ENCODE data around the gene FAM72B. TPM values are rescaled to one million over a fixed set of nuclear protein-coding genes. Genes with fewer than 3 reads are reported as not detected.
"Not testable (repeated sequence)": the region's sequence is repeated elsewhere in the genome, so short reads cannot be mapped to it uniquely, and the experiment has no call there.

Gene FAM72B
- total and polyA plus RNA-seq, 7 donors, result 0.16 to 2.6 (median 0.48) TPM; not detected in 1

DNA sequence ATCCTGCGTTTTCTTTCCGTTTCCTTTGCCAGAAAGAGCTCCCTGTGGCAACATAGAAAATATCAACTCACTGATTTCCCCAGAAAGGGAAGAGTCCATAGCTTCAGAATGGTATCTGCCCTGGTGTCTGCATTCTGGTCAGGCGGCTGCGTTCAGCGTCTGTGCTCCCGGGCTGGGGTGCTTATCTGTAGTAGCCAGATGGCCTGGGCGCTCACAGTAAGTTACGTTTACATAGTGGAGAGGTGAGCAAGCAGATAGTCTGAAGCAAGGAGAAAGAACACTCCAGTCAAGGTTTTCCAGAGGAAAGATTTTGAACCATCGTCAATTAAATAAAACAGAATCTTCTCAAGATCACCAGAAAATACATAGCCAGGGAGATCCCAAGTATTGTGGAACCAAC, 29.4 kb upstream of the FAM72B start:
- H3K27ac ChIP-seq; DNase-seq; H3K4me1 ChIP-seq; H3K9me3 ChIP-seq; intact Hi-C loops (cut with DNase I); H3K36me3 ChIP-seq; H3K27me3 ChIP-seq; H3K4me3 ChIP-seq: not testable (repeated sequence)
- 88% methylated on average over 7 of the region's 9 CpGs for WGBS, 2 donors

GRCh38 chr1:121210778-121211177, 26.6 kb upstream of the FAM72B start:
- H3K9me3 ChIP-seq; H3K27ac ChIP-seq; H3K36me3 ChIP-seq; H3K4me1 ChIP-seq; H3K27me3 ChIP-seq; H3K4me3 ChIP-seq; DNase-seq; intact Hi-C loops (cut with DNase I): not testable (repeated sequence)
- 74 to 87% methylated on average over 2 of the region's 2 CpGs for WGBS, 2 donors

DNA sequence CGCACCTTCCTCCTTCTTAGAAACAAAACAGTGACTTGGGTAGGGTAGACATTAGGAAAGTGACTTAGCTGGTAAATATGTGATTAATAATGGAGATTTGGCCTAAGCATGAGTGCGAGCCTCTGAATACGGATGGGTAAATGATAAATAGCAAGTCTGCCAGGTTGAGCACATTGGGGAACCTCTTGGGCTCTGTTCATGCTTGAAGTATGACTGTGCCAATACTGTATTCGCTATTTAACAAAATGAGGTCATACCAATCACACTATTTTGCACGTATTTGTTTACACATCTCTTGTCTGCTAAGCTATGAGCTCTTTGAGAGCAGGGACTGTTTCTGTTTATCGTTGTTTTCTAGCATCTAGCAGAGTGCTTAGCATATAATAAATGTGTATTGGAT, 24.2 kb upstream of the FAM72B start:
- H3K4me1 ChIP-seq; H3K36me3 ChIP-seq; intact Hi-C loops (cut with DNase I); H3K9me3 ChIP-seq; H3K4me3 ChIP-seq; DNase-seq; H3K27ac ChIP-seq; H3K27me3 ChIP-seq: not testable (repeated sequence)
- 94% methylated on average over 4 to 5 of the region's 6 CpGs for WGBS, 2 donors

DNA sequence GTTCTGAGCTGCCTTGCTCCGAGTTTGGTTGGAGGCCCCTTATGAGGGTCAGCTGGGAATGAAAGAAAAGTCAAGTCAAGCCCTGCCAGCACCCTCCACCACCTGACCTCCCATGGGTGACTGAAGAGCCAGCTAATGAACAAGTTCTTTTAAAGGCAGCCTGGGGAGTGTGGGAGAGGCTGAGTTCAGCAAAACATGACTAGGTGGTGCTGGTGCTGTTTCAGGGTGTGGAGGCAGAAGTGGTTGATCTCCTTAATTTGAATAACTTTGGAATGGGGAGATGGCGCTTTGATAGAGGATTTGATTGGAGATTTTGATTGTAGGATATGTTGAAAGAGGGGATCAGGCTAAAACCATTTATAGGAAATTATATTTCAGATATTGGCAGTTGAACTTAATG, 23.2 kb upstream of the FAM72B start:
- intact Hi-C loops (cut with DNase I); H3K4me1 ChIP-seq; DNase-seq; H3K4me3 ChIP-seq; H3K27ac ChIP-seq; H3K9me3 ChIP-seq; H3K27me3 ChIP-seq; H3K36me3 ChIP-seq: not testable (repeated sequence)
- 96 to 100% methylated on average over 1 of the region's 2 CpGs for WGBS, 2 donors

DNA sequence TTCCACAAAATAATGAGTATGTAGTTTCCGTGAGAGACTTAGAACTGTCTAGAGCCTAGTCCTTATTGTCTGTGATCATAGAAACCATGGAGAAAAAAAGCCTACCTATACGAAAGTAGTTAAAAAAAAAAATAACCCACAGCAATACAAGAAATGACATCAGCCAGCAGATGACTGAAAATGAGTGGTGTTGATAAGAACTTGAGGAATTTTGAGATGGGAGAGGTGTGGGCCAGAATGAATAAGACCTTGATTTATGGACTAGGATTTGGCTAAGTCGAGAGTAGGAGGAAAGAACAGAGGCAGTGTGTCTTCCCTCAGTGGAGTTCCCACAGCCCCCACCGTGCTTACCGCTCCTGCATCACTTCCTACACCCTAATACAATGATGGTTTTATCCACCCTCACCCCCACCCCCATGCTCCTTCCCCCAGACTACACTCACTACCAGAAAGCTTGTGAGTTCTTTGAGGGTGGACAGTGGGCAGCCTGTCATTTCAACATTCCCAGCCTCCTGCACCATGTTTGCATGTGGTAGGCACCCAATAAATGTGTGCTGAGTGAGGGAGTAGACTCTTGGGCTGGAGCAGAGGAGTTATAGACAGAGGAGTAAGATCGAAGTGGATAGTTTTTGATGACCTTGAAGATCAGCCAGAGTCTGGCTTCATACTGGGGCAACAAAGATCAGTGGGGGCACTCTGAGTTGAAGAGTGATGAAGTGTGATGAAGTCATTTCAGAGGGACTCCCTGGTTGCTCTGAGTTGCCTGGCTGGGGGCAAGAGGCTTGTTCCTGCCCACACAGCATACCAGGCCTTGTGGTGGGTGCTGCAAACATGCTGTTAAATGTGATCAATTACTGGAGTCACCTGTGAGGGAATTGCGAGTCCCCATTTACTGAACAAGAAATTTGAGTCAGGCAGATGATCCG, 21.9 kb upstream of the FAM72B start:
- intact Hi-C loops (cut with DNase I); H3K27me3 ChIP-seq; H3K9me3 ChIP-seq; DNase-seq; H3K27ac ChIP-seq; H3K4me1 ChIP-seq; H3K4me3 ChIP-seq; H3K36me3 ChIP-seq: not testable (repeated sequence)
- 90 to 99% methylated on average over 3 of the region's 8 CpGs for WGBS, 2 donors

DNA sequence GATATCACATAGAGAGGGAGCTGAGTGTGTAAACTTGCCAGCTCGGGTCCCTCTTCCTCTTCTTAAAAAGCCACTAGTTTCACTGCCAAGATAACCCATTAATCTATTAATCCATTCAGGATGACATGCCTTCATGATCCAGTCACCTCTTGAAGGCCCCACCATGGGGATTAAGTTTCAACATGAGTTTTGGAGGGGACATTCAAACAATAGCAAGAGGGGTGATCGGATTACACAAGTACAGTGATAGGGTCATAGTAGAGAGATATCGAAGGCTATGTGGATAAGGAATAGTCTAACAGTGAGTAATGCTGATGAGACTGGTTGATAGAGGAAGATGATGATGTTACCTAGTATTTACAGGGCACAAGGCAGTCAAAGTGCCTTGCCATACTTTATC, 18.8 kb upstream of the FAM72B start:
- H3K4me3 ChIP-seq; intact Hi-C loops (cut with DNase I): not testable (repeated sequence)
- 92 to 97% methylated on average over 3 of the region's 3 CpGs for WGBS, 2 donors

DNA sequence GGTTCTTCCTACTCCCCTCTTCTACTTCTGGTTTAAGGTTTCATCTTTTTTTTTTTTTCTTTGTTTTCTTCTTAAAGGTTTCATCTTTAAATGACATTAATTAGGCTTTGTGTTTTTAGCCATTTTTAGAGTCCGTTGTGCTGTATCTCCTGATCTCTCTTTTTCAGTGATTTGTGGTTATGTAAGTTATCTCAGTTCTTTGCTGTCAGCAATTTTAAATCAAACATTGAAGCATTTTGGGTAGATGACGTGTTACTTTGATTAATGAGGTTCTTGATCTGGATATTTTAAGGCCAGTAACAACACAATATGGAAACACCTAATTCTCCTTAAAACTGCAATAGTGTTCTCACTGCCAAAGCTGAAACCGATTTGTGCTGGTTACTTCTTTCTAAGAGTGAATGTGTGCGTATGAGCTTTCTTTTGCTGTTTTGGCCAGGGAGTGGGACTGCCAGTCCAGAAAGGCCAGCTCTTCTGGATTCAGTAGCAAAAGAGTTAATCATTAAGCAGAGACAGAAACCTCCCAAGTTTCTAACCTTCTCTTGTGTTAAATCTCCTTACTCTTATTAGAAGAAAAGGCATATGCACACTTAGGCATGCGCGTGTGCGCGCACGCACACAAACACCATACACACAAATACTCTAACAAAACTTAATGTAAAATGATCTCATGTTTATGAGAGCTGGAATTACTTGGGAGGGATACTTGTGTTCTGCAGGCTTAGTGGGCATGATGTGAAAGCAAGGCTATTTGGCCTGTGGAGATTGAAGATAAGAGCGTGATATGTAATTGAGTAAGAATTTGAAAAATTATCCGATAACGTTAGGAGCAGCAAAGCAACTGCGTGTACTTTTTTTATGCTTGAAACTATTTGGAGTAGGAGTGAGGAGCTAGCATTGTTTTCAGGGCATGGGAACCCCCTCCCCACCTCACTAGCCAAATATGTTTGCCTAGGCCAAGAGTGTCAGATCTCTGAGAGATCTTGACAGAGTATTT, 17.1 kb upstream of the FAM72B start:
- H3K27me3 ChIP-seq; intact Hi-C loops (cut with DNase I); H3K9me3 ChIP-seq; H3K4me3 ChIP-seq; H3K36me3 ChIP-seq; DNase-seq; H3K4me1 ChIP-seq; H3K27ac ChIP-seq: not testable (repeated sequence)
- WGBS, 2 donors, result 87 to 91% methylated on average over 9 of the region's 13 CpGs

More for the DNA sequence above, 18.8 kb upstream of the FAM72B start:
- not testable (repeated sequence) for H3K27me3 ChIP-seq, DNase-seq, H3K4me1 ChIP-seq, H3K36me3 ChIP-seq, H3K27ac ChIP-seq, H3K9me3 ChIP-seq

- DNase-seq; intact Hi-C loops (cut with DNase I); H3K4me3 ChIP-seq; H3K27me3 ChIP-seq; H3K27ac ChIP-seq; H3K9me3 ChIP-seq; H3K36me3 ChIP-seq; H3K4me1 ChIP-seq: not testable (repeated sequence)
- no CpG with 5 or more reads among the region's 1 CpG for WGBS, 2 donors
These were observed 16.1 kb upstream of the FAM72B start for GRCh38 chr1:121200232-121200631.

- H3K4me1 ChIP-seq; H3K27ac ChIP-seq; intact Hi-C loops (cut with DNase I); H3K27me3 ChIP-seq; H3K9me3 ChIP-seq; H3K36me3 ChIP-seq; DNase-seq; H3K4me3 ChIP-seq: not testable (repeated sequence)
- WGBS, 2 donors, result 88 to 100% methylated on average over 1 of the region's 3 CpGs
These were observed 15.6 kb upstream of the FAM72B start for GRCh38 chr1:121199763-121200162.

GRCh38 chr1:121197095-121197882, 13.1 kb upstream of the FAM72B start:
- H3K9me3 ChIP-seq; H3K4me1 ChIP-seq; H3K27ac ChIP-seq; H3K4me3 ChIP-seq; H3K36me3 ChIP-seq; DNase-seq; intact Hi-C loops (cut with DNase I); H3K27me3 ChIP-seq: not testable (repeated sequence)
- WGBS, 2 donors, result 93 to 94% methylated on average over 3 of the region's 7 CpGs

- 92 to 95% methylated on average over 2 of the region's 2 CpGs for WGBS, 2 donors
- H3K4me3 ChIP-seq; DNase-seq; H3K27me3 ChIP-seq; H3K9me3 ChIP-seq; H3K4me1 ChIP-seq; intact Hi-C loops (cut with DNase I); H3K36me3 ChIP-seq; H3K27ac ChIP-seq: not testable (repeated sequence)
These were observed 8.4 kb upstream of the FAM72B start for GRCh38 chr1:121192512-121192911.

- DNase-seq; H3K9me3 ChIP-seq; H3K36me3 ChIP-seq; H3K4me1 ChIP-seq; intact Hi-C loops (cut with DNase I); H3K27ac ChIP-seq; H3K27me3 ChIP-seq: not testable (repeated sequence)
- peak overlapping the region in 2 of 4 donors; percentile 12 to 27 for H3K4me3 ChIP-seq
- WGBS, 2 donors, result 86 to 91% methylated on average over 5 of the region's 5 CpGs
These were observed 3.8 kb upstream of the FAM72B start for GRCh38 chr1:121187914-121188313.

Data from sigmoid colon (tissue), 7 donors.